ENCODE measurements around the gene LONP2. TPM values are rescaled to one million over a fixed set of nuclear protein-coding genes. Genes with fewer than 3 reads are reported as not detected.
"Not testable (repeated sequence)": the region's sequence is repeated elsewhere in the genome, so short reads cannot be mapped to it uniquely, and the experiment has no call there.

LONP2 gene
- total RNA-seq, 1 experiment from 2014 or later: 83.3 TPM

GRCh38 chr16:48367441-48368049, 123.4 kb downstream of the LONP2 start:
- Mint-ChIP-seq H3K4me3 (ENCODE audit: low read depth, unreplicated experiment) (peak overlapping the region; percentile 78), H3K4me1 (ENCODE audit: low read depth, unreplicated experiment) (peaks cover 60% of the 10 kb centered on the region), H3K27me3 (ENCODE audit: unreplicated experiment) (no peaks in the 10 kb centered on the region), H3K27ac (ENCODE audit: unreplicated experiment) (peak overlapping the region; percentile 96), H3K36me3 (ENCODE audit: insufficient read depth, unreplicated experiment) (peaks cover 45% of the 10 kb centered on the region), H3K9me3 (ENCODE audit: low read depth, unreplicated experiment) (no peaks in the 10 kb centered on the region)
- intact Hi-C loops (cut with micrococcal nuclease; ENCODE audit: unreplicated experiment): loop anchor here (1.0 to 2.0 kb wide), 2 partner anchors 17 to 43 kb away; no protein-coding TSS in a partner anchor
- BruUV-seq (replicated peaks): no TSS peak
- CTCF ChIA-PET: interaction anchor here (0.6 kb wide), 1 partner anchor 111 kb away, joined by 6 read pairs; no protein-coding TSS in a partner anchor
- DNase-seq: no peak
- no peak for TF ChIP-seq CTCF (IDR thresholded peaks at IDR 0.05; ENCODE audit: unreplicated experiment)

- H3K36me3 Mint-ChIP-seq (ENCODE audit: insufficient read depth, unreplicated experiment): peaks cover 30% of the 10 kb centered on the region
- DNase-seq: no peak
- no peaks in the 10 kb centered on the region for H3K9me3 Mint-ChIP-seq (ENCODE audit: low read depth, unreplicated experiment)
- no peak overlapping the region for H3K27ac Mint-ChIP-seq (ENCODE audit: unreplicated experiment)
- peaks cover 43% of the 10 kb centered on the region for H3K4me1 Mint-ChIP-seq (ENCODE audit: low read depth, unreplicated experiment)
- H3K4me3 Mint-ChIP-seq (ENCODE audit: low read depth, unreplicated experiment): no peak overlapping the region
- intact Hi-C loops (cut with micrococcal nuclease; ENCODE audit: unreplicated experiment): no loop called here
- H3K27me3 Mint-ChIP-seq (ENCODE audit: unreplicated experiment): no peaks in the 10 kb centered on the region
- CTCF ChIA-PET: interaction anchor here (0.7 to 1.2 kb wide), 2 partner anchors 16 to 19 kb away, joined by 3 to 4 read pairs; no protein-coding TSS in a partner anchor
- no peak for TF ChIP-seq CTCF (IDR thresholded peaks at IDR 0.05; ENCODE audit: unreplicated experiment)
- no TSS peak for BruUV-seq (replicated peaks)
Observed at GRCh38 chr16:48369765-48370164, 125.7 kb downstream of the LONP2 start.

- Mint-ChIP-seq H3K36me3 (ENCODE audit: insufficient read depth, unreplicated experiment) (peaks cover 25% of the 10 kb centered on the region), H3K4me3 (ENCODE audit: low read depth, unreplicated experiment) (no peak overlapping the region), H3K9me3 (ENCODE audit: low read depth, unreplicated experiment) (no peaks in the 10 kb centered on the region), H3K4me1 (ENCODE audit: low read depth, unreplicated experiment) (peaks cover 38% of the 10 kb centered on the region), H3K27me3 (ENCODE audit: unreplicated experiment) (no peaks in the 10 kb centered on the region), H3K27ac (ENCODE audit: unreplicated experiment) (no peak overlapping the region)
- intact Hi-C loops (cut with micrococcal nuclease; ENCODE audit: unreplicated experiment): no loop called here
- BruUV-seq (replicated peaks): no TSS peak
- no peak for DNase-seq
- CTCF ChIA-PET: interaction anchor here (0.7 kb wide), 1 partner anchor 19 kb away, joined by 4 read pairs; no protein-coding TSS in a partner anchor
- TF ChIP-seq CTCF (IDR thresholded peaks at IDR 0.05; ENCODE audit: unreplicated experiment): no peak
Observed at GRCh38 chr16:48370229-48370628, 126.1 kb downstream of the LONP2 start.

- BruUV-seq (replicated peaks); H3K27me3 Mint-ChIP-seq (ENCODE audit: unreplicated experiment); H3K27ac Mint-ChIP-seq (ENCODE audit: unreplicated experiment); H3K4me3 Mint-ChIP-seq (ENCODE audit: low read depth, unreplicated experiment); intact Hi-C loops (cut with micrococcal nuclease; ENCODE audit: unreplicated experiment); H3K9me3 Mint-ChIP-seq (ENCODE audit: low read depth, unreplicated experiment); CTCF ChIA-PET; DNase-seq: not testable (repeated sequence)
- peaks cover 34% of the 10 kb centered on the region for H3K4me1 Mint-ChIP-seq (ENCODE audit: low read depth, unreplicated experiment)
- peaks cover 19% of the 10 kb centered on the region for H3K36me3 Mint-ChIP-seq (ENCODE audit: insufficient read depth, unreplicated experiment)
Observed at GRCh38 chr16:48370668-48371392, 126.7 kb downstream of the LONP2 start.

GRCh38 chr16:48371393-48371780, 127.3 kb downstream of the LONP2 start:
- Mint-ChIP-seq H3K36me3 (ENCODE audit: insufficient read depth, unreplicated experiment) (peaks cover 14% of the 10 kb centered on the region), H3K9me3 (ENCODE audit: low read depth, unreplicated experiment) (no peaks in the 10 kb centered on the region), H3K4me1 (ENCODE audit: low read depth, unreplicated experiment) (peaks cover 29% of the 10 kb centered on the region), H3K4me3 (ENCODE audit: low read depth, unreplicated experiment) (no peak overlapping the region), H3K27me3 (ENCODE audit: unreplicated experiment) (no peaks in the 10 kb centered on the region), H3K27ac (ENCODE audit: unreplicated experiment) (no peak overlapping the region)
- CTCF ChIA-PET: no interaction called here
- BruUV-seq (replicated peaks): no TSS peak
- intact Hi-C loops (cut with micrococcal nuclease; ENCODE audit: unreplicated experiment): no loop called here
- TF ChIP-seq CTCF (IDR thresholded peaks at IDR 0.05; ENCODE audit: unreplicated experiment): no peak
- no peak for DNase-seq
